ENCODE data around the gene MYL3.

DNA sequence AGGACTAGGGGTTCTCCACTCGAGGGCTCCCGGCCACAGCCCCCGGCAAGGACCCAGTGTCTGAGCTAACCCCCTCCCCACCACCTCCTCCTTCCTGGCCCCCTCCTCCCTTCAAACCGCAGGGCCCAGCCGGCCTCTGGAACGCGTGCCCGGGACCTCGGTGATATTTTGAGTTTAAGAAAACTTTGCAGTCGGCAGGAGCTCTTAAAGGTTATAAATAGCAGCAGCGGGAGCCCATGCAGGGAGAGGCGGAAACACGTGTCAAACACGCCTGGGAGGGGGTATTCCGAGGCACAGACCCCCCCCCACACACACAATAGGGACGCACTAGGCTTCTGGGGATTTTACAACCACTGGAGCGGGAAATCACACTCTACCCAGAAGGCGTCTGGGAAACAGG, 11.2 kb upstream of the MYL3 start:
- TF ChIP-seq ZNF274 (IDR thresholded peaks at IDR 0.05; ENCODE audit: low read depth, low read length) (no peak), YY1 (IDR thresholded peaks at IDR 0.05; ENCODE audit: insufficient read depth, insufficient read length) (no peak)
